Panc1 (cell line): ENCODE data around the gene POLR1E. TPM values are rescaled to one million over a fixed set of nuclear protein-coding genes. Genes with fewer than 3 reads are reported as not detected.
A peak's percentile ranks its signal among the peaks of the same experiment; 100 is the strongest.

Experiments
- ATAC-seq: fragments of 200-7000 bp; cut with Tn5 transposase; 2 replicates; pipeline ENCODE4 v1.9.1; 2020; ENCODE audit warnings: mild to moderate bottlenecking, moderate library complexity
- BruUV-seq: library from RNA; stranded (reverse); fragments of 400-500 nt; replicated peaks from 2 replicates; lab custom pipeline; 2021; lab: Mats Ljungman, UMichigan
- CTCF ChIA-PET: fragments of 300-600 bp; sonication (Branson Sonifier 250); formaldehyde crosslinking; loops from one replicate; lab custom pipeline; 2022; ENCODE audit warnings: antibody characterized with exemption; lab: Charles Lee
- POLR2A ChIA-PET: fragments of 300-600 bp; sonication (Branson Sonifier 250); formaldehyde crosslinking; loops from one replicate; lab custom pipeline; 2022; ENCODE audit warnings: antibody characterized with exemption; lab: Charles Lee
- DNase-seq: peaks from one replicate; pipeline ENCODE4 v3.0.0-alpha.2; 2010; ENCODE audit warnings: low read depth, low spot score
- H3K27ac ChIP-seq: 2 replicates; pipeline ENCODE4 v1.5.1; 2011; ENCODE audit warnings: mild to moderate bottlenecking, low read length, inconsistent platforms
- H3K27me3 ChIP-seq: fragments of 200-500 bp; sonication (Bioruptor generic); 2 replicates; pipeline ENCODE4 v1.6.0; 2014; ENCODE audit warnings: low read length, inconsistent platforms; ENCODE audit not compliant: control insufficient read depth, insufficient read depth
- H3K36me3 ChIP-seq: fragments of 200-500 bp; sonication (Bioruptor generic); 2 replicates; pipeline ENCODE4 v1.5.1; 2014; ENCODE audit warnings: inconsistent platforms, mild to moderate bottlenecking, low read length, moderate library complexity; ENCODE audit not compliant: control insufficient read depth, insufficient read depth
- H3K4me1 ChIP-seq: 2 replicates; pipeline ENCODE4 v1.5.1; 2011; ENCODE audit warnings: inconsistent platforms, mild to moderate bottlenecking, low read length, moderate library complexity; ENCODE audit not compliant: control insufficient read depth, insufficient read depth
- H3K4me3 ChIP-seq, 2 experiments: 2 replicates each; pipeline ENCODE4 v1.5.1; 2011 to 2012; ENCODE audit warnings: low read depth in 2 of 2, low read length in 2 of 2, mild to moderate bottlenecking in 2 of 2, inconsistent platforms in 1 of 2, moderate library complexity in 1 of 2
- H3K9me3 ChIP-seq: fragments of 200-500 bp; sonication (Bioruptor generic); 2 replicates; pipeline ENCODE4 v1.5.1; 2014; ENCODE audit warnings: low read depth, mild to moderate bottlenecking, inconsistent platforms, low read length, moderate library complexity; ENCODE audit not compliant: control insufficient read depth, insufficient read depth
- POLR2AphosphoS5 ChIP-seq: IDR thresholded peaks from 2 replicates; pipeline ENCODE4 v1.6.1; 2012; ENCODE audit warnings: mild to moderate bottlenecking, low read depth, low read length, moderate library complexity
- SIN3A ChIP-seq: IDR thresholded peaks from 2 replicates; pipeline ENCODE4 v1.6.1; 2012; ENCODE audit warnings: low read depth, mild to moderate bottlenecking, low read length, moderate library complexity, borderline replicate concordance; ENCODE audit not compliant: insufficient read depth
- TCF7L2 ChIP-seq: IDR thresholded peaks from 2 replicates; pipeline ENCODE4 v1.6.1; 2011; ENCODE audit warnings: mild to moderate bottlenecking, low read depth, low read length, inconsistent platforms
- in situ Hi-C: cut with HindIII; loops from 2 replicates; pipeline ENCODE4 v1.10.0; 2016; ENCODE audit warnings: low sequenced_read_pairs, low pct_unique_long_range_greater_than_20kb
- intact Hi-C: fragments of 100-400 bp; cut with micrococcal nuclease; formaldehyde crosslinking; loops from one replicate; pipeline ENCODE4 v1.10.0; 2022; ENCODE audit not compliant: unreplicated experiment
- total RNA-seq: library from RNA; stranded (reverse); gene quantifications from one replicate; pipeline ENCODE4 v1.2.1, GENCODE V29; 2021; ENCODE audit not compliant: unreplicated experiment
- TF ChIP-seq, protein P1 (sequence below): fragments of 450-650 bp; IDR thresholded peaks from 2 replicates; pipeline ENCODE4 v1.5.1; 2017; ENCODE audit warnings: mild to moderate bottlenecking
- TF ChIP-seq, protein P2 (sequence below), 2 experiments: IDR thresholded peaks; 2 replicates each; pipeline ENCODE4 v1.6.1; 2011 to 2012; ENCODE audit warnings: low read depth in 2 of 2, control low read depth in 1 of 2, low read length in 1 of 2, mild to moderate bottlenecking in 1 of 2, moderate library complexity in 1 of 2; ENCODE audit not compliant: insufficient read depth in 1 of 2

POLR1E gene
- total RNA-seq, 1 experiment from 2014 or later: 93.8 TPM

DNA sequence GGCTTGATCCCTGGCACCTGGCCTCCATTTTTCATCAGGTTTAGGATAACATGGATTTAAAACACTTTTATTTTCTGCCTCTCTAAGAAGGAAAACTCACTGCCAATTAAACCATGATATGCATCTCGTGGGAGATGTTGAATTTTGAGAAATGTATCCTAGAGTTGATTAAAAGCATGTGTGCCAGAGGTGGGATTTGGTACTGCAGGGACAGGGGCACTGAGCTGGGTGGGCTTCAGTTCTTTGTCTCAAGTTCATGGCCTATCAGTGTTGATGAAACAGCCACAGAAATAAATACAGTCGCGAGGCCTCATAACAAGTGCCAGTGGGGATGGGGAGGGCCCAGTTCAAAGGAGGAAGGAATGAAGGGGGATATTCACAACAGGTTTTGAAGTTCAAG lies 34.9 kb downstream of the POLR1E start:
- H3K27ac ChIP-seq: no peak overlapping the region
- TF ChIP-seq TCF7L2: no peak
- TF ChIP-seq SIN3A: no peak
- TF ChIP-seq, protein P1, sequence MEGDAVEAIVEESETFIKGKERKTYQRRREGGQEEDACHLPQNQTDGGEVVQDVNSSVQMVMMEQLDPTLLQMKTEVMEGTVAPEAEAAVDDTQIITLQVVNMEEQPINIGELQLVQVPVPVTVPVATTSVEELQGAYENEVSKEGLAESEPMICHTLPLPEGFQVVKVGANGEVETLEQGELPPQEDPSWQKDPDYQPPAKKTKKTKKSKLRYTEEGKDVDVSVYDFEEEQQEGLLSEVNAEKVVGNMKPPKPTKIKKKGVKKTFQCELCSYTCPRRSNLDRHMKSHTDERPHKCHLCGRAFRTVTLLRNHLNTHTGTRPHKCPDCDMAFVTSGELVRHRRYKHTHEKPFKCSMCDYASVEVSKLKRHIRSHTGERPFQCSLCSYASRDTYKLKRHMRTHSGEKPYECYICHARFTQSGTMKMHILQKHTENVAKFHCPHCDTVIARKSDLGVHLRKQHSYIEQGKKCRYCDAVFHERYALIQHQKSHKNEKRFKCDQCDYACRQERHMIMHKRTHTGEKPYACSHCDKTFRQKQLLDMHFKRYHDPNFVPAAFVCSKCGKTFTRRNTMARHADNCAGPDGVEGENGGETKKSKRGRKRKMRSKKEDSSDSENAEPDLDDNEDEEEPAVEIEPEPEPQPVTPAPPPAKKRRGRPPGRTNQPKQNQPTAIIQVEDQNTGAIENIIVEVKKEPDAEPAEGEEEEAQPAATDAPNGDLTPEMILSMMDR: no peak
- TF ChIP-seq, protein P2, sequence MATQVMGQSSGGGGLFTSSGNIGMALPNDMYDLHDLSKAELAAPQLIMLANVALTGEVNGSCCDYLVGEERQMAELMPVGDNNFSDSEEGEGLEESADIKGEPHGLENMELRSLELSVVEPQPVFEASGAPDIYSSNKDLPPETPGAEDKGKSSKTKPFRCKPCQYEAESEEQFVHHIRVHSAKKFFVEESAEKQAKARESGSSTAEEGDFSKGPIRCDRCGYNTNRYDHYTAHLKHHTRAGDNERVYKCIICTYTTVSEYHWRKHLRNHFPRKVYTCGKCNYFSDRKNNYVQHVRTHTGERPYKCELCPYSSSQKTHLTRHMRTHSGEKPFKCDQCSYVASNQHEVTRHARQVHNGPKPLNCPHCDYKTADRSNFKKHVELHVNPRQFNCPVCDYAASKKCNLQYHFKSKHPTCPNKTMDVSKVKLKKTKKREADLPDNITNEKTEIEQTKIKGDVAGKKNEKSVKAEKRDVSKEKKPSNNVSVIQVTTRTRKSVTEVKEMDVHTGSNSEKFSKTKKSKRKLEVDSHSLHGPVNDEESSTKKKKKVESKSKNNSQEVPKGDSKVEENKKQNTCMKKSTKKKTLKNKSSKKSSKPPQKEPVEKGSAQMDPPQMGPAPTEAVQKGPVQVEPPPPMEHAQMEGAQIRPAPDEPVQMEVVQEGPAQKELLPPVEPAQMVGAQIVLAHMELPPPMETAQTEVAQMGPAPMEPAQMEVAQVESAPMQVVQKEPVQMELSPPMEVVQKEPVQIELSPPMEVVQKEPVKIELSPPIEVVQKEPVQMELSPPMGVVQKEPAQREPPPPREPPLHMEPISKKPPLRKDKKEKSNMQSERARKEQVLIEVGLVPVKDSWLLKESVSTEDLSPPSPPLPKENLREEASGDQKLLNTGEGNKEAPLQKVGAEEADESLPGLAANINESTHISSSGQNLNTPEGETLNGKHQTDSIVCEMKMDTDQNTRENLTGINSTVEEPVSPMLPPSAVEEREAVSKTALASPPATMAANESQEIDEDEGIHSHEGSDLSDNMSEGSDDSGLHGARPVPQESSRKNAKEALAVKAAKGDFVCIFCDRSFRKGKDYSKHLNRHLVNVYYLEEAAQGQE (IDR thresholded peaks at IDR 0.05; ENCODE audit: insufficient read depth in 1 of 2, low read depth in 2 of 2, low read length in 1 of 2): no peak
- TF ChIP-seq POLR2AphosphoS5: no peak
- in situ Hi-C loops (no loop called here), intact Hi-C loops (no loop called here)
- ChIA-PET POLR2A (interaction anchor here (0.6 kb wide), 1 partner anchor 180 kb away, joined by 4 read pairs; no protein-coding TSS in a partner anchor), CTCF (interaction anchor here (0.6 kb wide), 1 partner anchor 10 kb away, joined by 6 read pairs; no protein-coding TSS in a partner anchor)
- H3K9me3 ChIP-seq: no peaks in the 10 kb centered on the region
- DNase-seq (no peak), ATAC-seq (no peak)
- no peak overlapping the region for H3K4me3 ChIP-seq
- H3K27me3 ChIP-seq: no peaks in the 10 kb centered on the region
- no peaks in the 10 kb centered on the region for H3K4me1 ChIP-seq
- H3K36me3 ChIP-seq: no peaks in the 10 kb centered on the region; the same call in none of the 2 replicates
- BruUV-seq: TSS peak; percentile 12

DNA sequence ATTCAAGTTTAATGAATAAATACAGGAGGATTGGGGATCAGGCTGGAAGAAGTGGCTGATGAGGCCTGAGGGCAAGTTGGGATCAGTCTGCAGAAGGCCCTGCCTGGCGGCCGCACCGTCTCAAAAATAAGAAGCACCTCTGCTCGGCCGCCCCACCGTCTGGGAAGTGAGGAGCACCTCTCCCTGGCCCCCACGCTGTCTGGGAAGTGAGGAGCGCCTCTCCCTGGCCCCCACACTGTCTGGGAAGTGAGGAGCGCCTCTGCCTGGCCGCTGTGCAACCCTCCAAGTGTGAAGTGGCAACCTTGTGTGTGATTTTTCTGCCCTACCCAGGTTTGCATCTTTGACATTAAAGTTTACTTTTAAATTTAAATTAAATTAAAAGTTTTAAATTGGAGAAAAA lies 35.4 kb downstream of the POLR1E start:
- Histone ChIP-seq H3K9me3 (no peaks in the 10 kb centered on the region), H3K36me3 (no peaks in the 10 kb centered on the region; the same call in none of the 2 replicates), H3K4me1 (no peaks in the 10 kb centered on the region), H3K27me3 (no peaks in the 10 kb centered on the region), H3K4me3 (no peak overlapping the region), H3K27ac (no peak overlapping the region)
- in situ Hi-C loops (no loop called here), intact Hi-C loops (no loop called here)
- TF ChIP-seq, protein P2 (IDR thresholded peaks at IDR 0.05; ENCODE audit: insufficient read depth in 1 of 2, low read depth in 2 of 2, low read length in 1 of 2): no peak
- TF ChIP-seq, protein P1: no peak
- TF ChIP-seq POLR2AphosphoS5 (no peak), TCF7L2 (no peak), SIN3A (no peak)
- BruUV-seq: no TSS peak
- no peak for ATAC-seq
- CTCF ChIA-PET: interaction anchor here (0.6 kb wide), 1 partner anchor 10 kb away, joined by 6 read pairs; no protein-coding TSS in a partner anchor
- POLR2A ChIA-PET: no interaction called here
- DNase-seq: no peak
